Cardiac muscle cell (in vitro differentiated cells and primary cell): ENCODE data around the gene ADGRG4. TPM values are rescaled to one million over a fixed set of nuclear protein-coding genes. Genes with fewer than 3 reads are reported as not detected.

Source experiments
- DNase-seq, 2 donors: peaks; one replicate each; pipeline versions ENCODE4 v3.0.0 to v3.0.0-alpha.2; 2010 to 2017; ENCODE audit warnings: low read depth in 1 of 2, low spot score in 1 of 2
- H3K27ac ChIP-seq: fragments of 200-600 bp; sonication (generic); 2 replicates; pipeline ENCODE4 v1.5.1; 2016
- H3K27me3 ChIP-seq: fragments of 200-600 bp; sonication (generic); 2 replicates; pipeline ENCODE4 v1.6.0; 2016; ENCODE audit warnings: control low read depth
- H3K36me3 ChIP-seq: fragments of 200-600 bp; sonication (generic); 2 replicates; pipeline ENCODE4 v1.5.1; 2016; ENCODE audit warnings: control low read depth
- H3K4me1 ChIP-seq: fragments of 200-600 bp; sonication (generic); 2 replicates; pipeline ENCODE4 v1.8.1; 2017; ENCODE audit warnings: low read depth, mild to moderate bottlenecking, mixed run types
- H3K4me3 ChIP-seq: fragments of 200-600 bp; sonication (generic); 2 replicates; pipeline ENCODE4 v1.5.1; 2016; ENCODE audit warnings: mild to moderate bottlenecking
- H3K9me3 ChIP-seq: fragments of 200-600 bp; sonication (generic); 2 replicates; pipeline ENCODE4 v1.5.1; 2017; ENCODE audit warnings: low read depth, mild to moderate bottlenecking, control low read depth
- CTCF ChIP-seq: IDR thresholded peaks from 2 replicates; pipeline ENCODE4 v1.5.1; 2012; ENCODE audit warnings: low read depth, mild to moderate bottlenecking, low read length
- polyA plus RNA-seq: library from polyadenylated mRNA; unstranded; fragments of >200 nt; fragmentation: Nextera tagmentation; extraction: Ambion mirVana; gene quantifications from 2 replicates; pipeline ENCODE4 v1.2.1, GENCODE V29; 2016
- total RNA-seq: library from RNA; depleted of rRNA; stranded (reverse); fragments of >200 nt; gene quantifications from 2 replicates; pipeline ENCODE4 v1.2.3, GENCODE V29; 2016

The ADGRG4 gene
- total and polyA plus RNA-seq, 2 experiments from 2014 or later = not detected

GRCh38 chrX:136304493-136304892, 3.7 kb downstream of the ADGRG4 start:
- Histone ChIP-seq H3K36me3 (no peaks in the 10 kb centered on the region), H3K4me1 (no peaks in the 10 kb centered on the region), H3K27me3 (no peaks in the 10 kb centered on the region), H3K9me3 (peaks cover 3% of the 10 kb centered on the region), H3K4me3 (no peak overlapping the region), H3K27ac (no peak overlapping the region)
- TF ChIP-seq CTCF = no peak
- no peak for DNase-seq

- DNase-seq = no peak
- no peak overlapping the region for H3K27ac ChIP-seq
- H3K27me3 ChIP-seq = no peaks in the 10 kb centered on the region
- no peak for TF ChIP-seq CTCF
- no peaks in the 10 kb centered on the region for H3K36me3 ChIP-seq
- no peak overlapping the region for H3K4me3 ChIP-seq
- no peaks in the 10 kb centered on the region for H3K4me1 ChIP-seq
- H3K9me3 ChIP-seq = peaks cover 3% of the 10 kb centered on the region
These were observed 5.4 kb downstream of the ADGRG4 start for GRCh38 chrX:136306182-136306581.

GRCh38 chrX:136307471-136307870, 6.7 kb downstream of the ADGRG4 start:
- no peak for TF ChIP-seq CTCF
- Histone ChIP-seq H3K9me3 (peaks cover 3% of the 10 kb centered on the region), H3K36me3 (no peaks in the 10 kb centered on the region), H3K27ac (no peak overlapping the region), H3K27me3 (no peaks in the 10 kb centered on the region), H3K4me1 (no peaks in the 10 kb centered on the region), H3K4me3 (no peak overlapping the region)
- DNase-seq = no peak

GRCh38 chrX:136310411-136310810, 9.6 kb downstream of the ADGRG4 start:
- TF ChIP-seq CTCF = no peak
- H3K9me3 ChIP-seq = peaks cover 3% of the 10 kb centered on the region
- DNase-seq = peak in 1 of 2 donors; percentile 20

GRCh38 chrX:136318156-136318555, 17.4 kb downstream of the ADGRG4 start:
- H3K9me3 ChIP-seq = no peaks in the 10 kb centered on the region
- no peak overlapping the region for H3K27ac ChIP-seq
- peak in 1 of 2 donors; percentile 9 for DNase-seq
- no peaks in the 10 kb centered on the region for H3K27me3 ChIP-seq
- no peaks in the 10 kb centered on the region for H3K36me3 ChIP-seq
- H3K4me1 ChIP-seq = no peaks in the 10 kb centered on the region
- TF ChIP-seq CTCF = no peak
- H3K4me3 ChIP-seq = no peak overlapping the region

More at GRCh38 chrX:136310411-136310810, 9.6 kb downstream of the ADGRG4 start:
- no peak overlapping the region for H3K4me3 ChIP-seq
- no peaks in the 10 kb centered on the region for H3K36me3 ChIP-seq
- H3K4me1 ChIP-seq = no peaks in the 10 kb centered on the region
- H3K27ac ChIP-seq = no peak overlapping the region
- H3K27me3 ChIP-seq = no peaks in the 10 kb centered on the region
